HepG2 (cell line): Measurements from ENCODE around the gene ANKRD2. TPM values are rescaled to one million over a fixed set of nuclear protein-coding genes. Genes with fewer than 3 reads are reported as not detected.
A peak's percentile ranks its signal among the peaks of the same experiment; 100 is the strongest.

Source experiments
- ARNT ChIP-seq: fragments of 450-650 bp; IDR thresholded peaks from 2 replicates; pipeline ENCODE4 v1.6.1; 2017
- CBFB ChIP-seq: sonication (generic); formaldehyde crosslinking; IDR thresholded peaks from 2 replicates; pipeline ENCODE4 v1.4.0; 2020; ENCODE audit warnings: missing genetic modification reagents
- FOSL1 ChIP-seq: sonication (generic); formaldehyde crosslinking; IDR thresholded peaks from 2 replicates; pipeline ENCODE4 v1.9.0; 2021; ENCODE audit warnings: missing genetic modification reagents, borderline replicate concordance
- HINFP ChIP-seq: sonication (generic); formaldehyde crosslinking; IDR thresholded peaks from 2 replicates; pipeline ENCODE4 v1.4.0; 2020; ENCODE audit warnings: low read depth, mild to moderate bottlenecking, missing genetic modification reagents
- MEIS2 ChIP-seq: sonication (generic); formaldehyde crosslinking; IDR thresholded peaks from 2 replicates; pipeline ENCODE4 v1.9.0; 2021; ENCODE audit warnings: mild to moderate bottlenecking, missing genetic modification reagents
- NR2F2 ChIP-seq: IDR thresholded peaks from 2 replicates; pipeline ENCODE4 v1.6.1; 2012; ENCODE audit warnings: low read depth, inconsistent platforms, borderline replicate concordance
- PHF20 ChIP-seq: sonication (generic); formaldehyde crosslinking; IDR thresholded peaks from 2 replicates; pipeline ENCODE4 v1.5.0; 2020; ENCODE audit warnings: mild to moderate bottlenecking, missing genetic modification reagents
- RAD51 ChIP-seq: fragments of 450-650 bp; IDR thresholded peaks from 2 replicates; pipeline ENCODE4 v1.6.1; 2016; ENCODE audit warnings: borderline replicate concordance
- SNRNP70 ChIP-seq: fragments of 200-400 bp; formaldehyde crosslinking; IDR thresholded peaks from 2 replicates; pipeline ENCODE4 v1.6.1; 2017; ENCODE audit warnings: mild to moderate bottlenecking, low read depth, low read length, moderate library complexity
- SOX13 ChIP-seq, 3 experiments: fragments of 450-650 bp in 1 of 3; sonication (generic) in 1 of 3; formaldehyde crosslinking in 1 of 3; IDR thresholded peaks in 2 of 3; conservative IDR thresholded peaks in 1 of 3; 2 replicates each; pipeline versions ENCODE4 v1.5.0 to v1.6.1; 2016 to 2020; ENCODE audit warnings: antibody characterized with exemption in 1 of 3, mild to moderate bottlenecking in 1 of 3, missing compliant biosample characterization in 1 of 3, missing genetic modification reagents in 1 of 3, moderate library complexity in 1 of 3
- ZBTB44 ChIP-seq: sonication (generic); formaldehyde crosslinking; IDR thresholded peaks from 2 replicates; pipeline ENCODE4 v1.4.0; 2020; ENCODE audit warnings: missing genetic modification reagents
- ZNF20 ChIP-seq: sonication (generic); formaldehyde crosslinking; IDR thresholded peaks from 2 replicates; pipeline ENCODE4 v1.4.0; 2020; ENCODE audit warnings: mild to moderate bottlenecking, moderate library complexity, missing genetic modification reagents
- ZNF382 ChIP-seq: sonication (generic); formaldehyde crosslinking; IDR thresholded peaks from 2 replicates; pipeline ENCODE4 v1.5.0; 2020; ENCODE audit warnings: missing genetic modification reagents, mild to moderate bottlenecking, borderline replicate concordance
- ZNF552 ChIP-seq: sonication (generic); formaldehyde crosslinking; IDR thresholded peaks from 2 replicates; pipeline ENCODE4 v1.9.0; 2022; ENCODE audit warnings: missing genetic modification reagents, mild to moderate bottlenecking, borderline replicate concordance
- ZNF784 ChIP-seq: sonication (generic); formaldehyde crosslinking; IDR thresholded peaks from 2 replicates; pipeline ENCODE4 v1.5.1; 2020; ENCODE audit warnings: missing genetic modification reagents, mild to moderate bottlenecking, borderline replicate concordance
- polyA plus RNA-seq, 8 experiments: library from polyadenylated mRNA; depleted of rRNA in 3 of 8; stranded (reverse) in 7 of 8; unstranded in 1 of 8; fragments of >200 nt; fragmentation: Illumina TruSeq in 4 of 8; extraction: Trizol in 4 of 8; gene quantifications; 2 replicates each; pipeline versions ENCODE4 v1.2.1 to v1.2.3, GENCODE V29; 2011 to 2016; ENCODE audit warnings: low read depth in 4 of 8, missing spikeins in 1 of 8, mixed read lengths in 1 of 8; ENCODE audit not compliant: insufficient read depth in 1 of 8
- total RNA-seq, 5 experiments: library from RNA; depleted of rRNA; stranded (reverse); fragments of >200 nt; fragmentation: Illumina TruSeq; extraction: Trizol; gene quantifications; 2 replicates each; pipeline ENCODE4 v1.2.3, GENCODE V29; 2016; ENCODE audit warnings: low read depth in 1 of 5
- TF ChIP-seq, protein P1 (sequence below): sonication (generic); formaldehyde crosslinking; IDR thresholded peaks from 2 replicates; pipeline ENCODE4 v1.4.0; 2020; ENCODE audit warnings: mild to moderate bottlenecking, missing genetic modification reagents, borderline replicate concordance
- TF ChIP-seq, protein P2 (sequence below): sonication (generic); formaldehyde crosslinking; IDR thresholded peaks from 2 replicates; pipeline ENCODE4 v1.5.0; 2020; ENCODE audit warnings: mild to moderate bottlenecking, missing genetic modification reagents
- TF ChIP-seq, protein P3 (sequence below): sonication (generic); formaldehyde crosslinking; IDR thresholded peaks from 2 replicates; pipeline ENCODE4 v1.5.0; 2020; ENCODE audit warnings: missing genetic modification reagents

The ANKRD2 gene
- total and polyA plus RNA-seq, 2 of the 13 experiments (the other 11 are each of a cell fraction or from before 2014, with no cell fraction given) = not detected

- TF ChIP-seq MEIS2 (CRISPR knock-in tag) = no peak; the same call in 1 of the 2 replicates
- TF ChIP-seq, protein P1, sequence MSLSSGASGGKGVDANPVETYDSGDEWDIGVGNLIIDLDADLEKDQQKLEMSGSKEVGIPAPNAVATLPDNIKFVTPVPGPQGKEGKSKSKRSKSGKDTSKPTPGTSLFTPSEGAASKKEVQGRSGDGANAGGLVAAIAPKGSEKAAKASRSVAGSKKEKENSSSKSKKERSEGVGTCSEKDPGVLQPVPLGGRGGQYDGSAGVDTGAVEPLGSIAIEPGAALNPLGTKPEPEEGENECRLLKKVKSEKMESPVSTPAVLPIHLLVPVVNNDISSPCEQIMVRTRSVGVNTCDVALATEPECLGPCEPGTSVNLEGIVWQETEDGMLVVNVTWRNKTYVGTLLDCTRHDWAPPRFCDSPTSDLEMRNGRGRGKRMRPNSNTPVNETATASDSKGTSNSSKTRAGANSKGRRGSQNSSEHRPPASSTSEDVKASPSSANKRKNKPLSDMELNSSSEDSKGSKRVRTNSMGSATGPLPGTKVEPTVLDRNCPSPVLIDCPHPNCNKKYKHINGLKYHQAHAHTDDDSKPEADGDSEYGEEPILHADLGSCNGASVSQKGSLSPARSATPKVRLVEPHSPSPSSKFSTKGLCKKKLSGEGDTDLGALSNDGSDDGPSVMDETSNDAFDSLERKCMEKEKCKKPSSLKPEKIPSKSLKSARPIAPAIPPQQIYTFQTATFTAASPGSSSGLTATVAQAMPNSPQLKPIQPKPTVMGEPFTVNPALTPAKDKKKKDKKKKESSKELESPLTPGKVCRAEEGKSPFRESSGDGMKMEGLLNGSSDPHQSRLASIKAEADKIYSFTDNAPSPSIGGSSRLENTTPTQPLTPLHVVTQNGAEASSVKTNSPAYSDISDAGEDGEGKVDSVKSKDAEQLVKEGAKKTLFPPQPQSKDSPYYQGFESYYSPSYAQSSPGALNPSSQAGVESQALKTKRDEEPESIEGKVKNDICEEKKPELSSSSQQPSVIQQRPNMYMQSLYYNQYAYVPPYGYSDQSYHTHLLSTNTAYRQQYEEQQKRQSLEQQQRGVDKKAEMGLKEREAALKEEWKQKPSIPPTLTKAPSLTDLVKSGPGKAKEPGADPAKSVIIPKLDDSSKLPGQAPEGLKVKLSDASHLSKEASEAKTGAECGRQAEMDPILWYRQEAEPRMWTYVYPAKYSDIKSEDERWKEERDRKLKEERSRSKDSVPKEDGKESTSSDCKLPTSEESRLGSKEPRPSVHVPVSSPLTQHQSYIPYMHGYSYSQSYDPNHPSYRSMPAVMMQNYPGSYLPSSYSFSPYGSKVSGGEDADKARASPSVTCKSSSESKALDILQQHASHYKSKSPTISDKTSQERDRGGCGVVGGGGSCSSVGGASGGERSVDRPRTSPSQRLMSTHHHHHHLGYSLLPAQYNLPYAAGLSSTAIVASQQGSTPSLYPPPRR = no peak
- TF ChIP-seq, protein P2, sequence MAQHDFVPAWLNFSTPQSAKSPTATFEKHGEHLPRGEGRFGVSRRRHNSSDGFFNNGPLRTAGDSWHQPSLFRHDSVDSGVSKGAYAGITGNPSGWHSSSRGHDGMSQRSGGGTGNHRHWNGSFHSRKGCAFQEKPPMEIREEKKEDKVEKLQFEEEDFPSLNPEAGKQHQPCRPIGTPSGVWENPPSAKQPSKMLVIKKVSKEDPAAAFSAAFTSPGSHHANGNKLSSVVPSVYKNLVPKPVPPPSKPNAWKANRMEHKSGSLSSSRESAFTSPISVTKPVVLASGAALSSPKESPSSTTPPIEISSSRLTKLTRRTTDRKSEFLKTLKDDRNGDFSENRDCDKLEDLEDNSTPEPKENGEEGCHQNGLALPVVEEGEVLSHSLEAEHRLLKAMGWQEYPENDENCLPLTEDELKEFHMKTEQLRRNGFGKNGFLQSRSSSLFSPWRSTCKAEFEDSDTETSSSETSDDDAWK (CRISPR knock-in tag) = no peak
- TF ChIP-seq ZBTB44 (CRISPR knock-in tag) = no peak
- no peak for TF ChIP-seq ZNF20 (CRISPR knock-in tag)
- no peak for TF ChIP-seq HINFP (CRISPR knock-in tag)
- TF ChIP-seq ZNF382 = no peak
- TF ChIP-seq SNRNP70 = no peak
- no peak for TF ChIP-seq ZNF784 (CRISPR knock-in tag)
- TF ChIP-seq PHF20 = 0 out of 2 replicates have a peak, but pooled peaks have one; percentile 23
- no peak for TF ChIP-seq CBFB (CRISPR knock-in tag)
- TF ChIP-seq, protein P3, sequence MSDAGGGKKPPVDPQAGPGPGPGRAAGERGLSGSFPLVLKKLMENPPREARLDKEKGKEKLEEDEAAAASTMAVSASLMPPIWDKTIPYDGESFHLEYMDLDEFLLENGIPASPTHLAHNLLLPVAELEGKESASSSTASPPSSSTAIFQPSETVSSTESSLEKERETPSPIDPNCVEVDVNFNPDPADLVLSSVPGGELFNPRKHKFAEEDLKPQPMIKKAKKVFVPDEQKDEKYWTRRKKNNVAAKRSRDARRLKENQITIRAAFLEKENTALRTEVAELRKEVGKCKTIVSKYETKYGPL (CRISPR knock-in tag) = no peak
- no peak for TF ChIP-seq ARNT
- no peak for TF ChIP-seq FOSL1
- peak; percentile 42; the same call in 1 of the 2 replicates for TF ChIP-seq RAD51
- no peak for TF ChIP-seq SOX13 (IDR thresholded peaks at IDR 0.05)
- peak in 1 of 2 experiments; percentile 23; a peak in 1 of 4 replicates for TF ChIP-seq SOX13 (CRISPR knock-in tag; conservative IDR thresholded peaks at IDR 0.05 in 1 of 2, IDR thresholded peaks at IDR 0.05 in 1 of 2)
- no peak for TF ChIP-seq ZNF552 (CRISPR knock-in tag)
- TF ChIP-seq NR2F2 = no peak
Observed at GRCh38 chr10:97584798-97585438, 12.3 kb downstream of the ANKRD2 start (continued).
